SIG-M5 (cell line): ENCODE data around the gene CHST14.

ENCODE experiments used
- DNase-seq: peaks from one replicate; lab custom pipeline; 2025; lab: John Stamatoyannopoulos, UW

CHST14 gene

GRCh38 chr15:40489274-40490175 lies 18.7 kb downstream of the CHST14 start:
- DNase-seq = no peak

- peak; percentile 76 for DNase-seq
Measured at GRCh38 chr15:40493089-40493840, 22.5 kb downstream of the CHST14 start.

GRCh38 chr15:40495516-40495915 lies 24.7 kb downstream of the CHST14 start:
- no peak for DNase-seq

- no peak for DNase-seq
Measured at GRCh38 chr15:40498418-40498817, 27.6 kb downstream of the CHST14 start.

GRCh38 chr15:40498891-40499290 lies 28.1 kb downstream of the CHST14 start:
- DNase-seq = no peak

GRCh38 chr15:40499931-40500330 lies 29.1 kb downstream of the CHST14 start:
- DNase-seq = no peak

GRCh38 chr15:40500568-40501330 lies 30.0 kb downstream of the CHST14 start:
- no peak for DNase-seq

- DNase-seq = no peak
Measured at GRCh38 chr15:40501487-40501886, 30.7 kb downstream of the CHST14 start.

GRCh38 chr15:40506964-40507571 lies 36.3 kb downstream of the CHST14 start:
- DNase-seq = no peak

GRCh38 chr15:40508216-40508615 lies 37.4 kb downstream of the CHST14 start:
- DNase-seq = no peak

- no peak for DNase-seq
Measured at GRCh38 chr15:40510201-40510600, 39.4 kb downstream of the CHST14 start.

GRCh38 chr15:40511093-40511471 lies 40.3 kb downstream of the CHST14 start:
- DNase-seq = peak; percentile 13

- no peak for DNase-seq
Measured at GRCh38 chr15:40511472-40512133, 40.8 kb downstream of the CHST14 start.

- DNase-seq = no peak
Measured at GRCh38 chr15:40512440-40512839, 41.7 kb downstream of the CHST14 start.

- no peak for DNase-seq
Measured at GRCh38 chr15:40513609-40514008, 42.8 kb downstream of the CHST14 start.

GRCh38 chr15:40516322-40516721 lies 45.5 kb downstream of the CHST14 start:
- no peak for DNase-seq
